NCI-H446 treated with DMSO at 0.1 percent for 48 hours (cell line): ENCODE results near the gene CTBP2.

ENCODE experiments used
- DNase-seq: peaks from one replicate; lab custom pipeline; 2025; lab: John Stamatoyannopoulos, UW

Gene CTBP2

DNA sequence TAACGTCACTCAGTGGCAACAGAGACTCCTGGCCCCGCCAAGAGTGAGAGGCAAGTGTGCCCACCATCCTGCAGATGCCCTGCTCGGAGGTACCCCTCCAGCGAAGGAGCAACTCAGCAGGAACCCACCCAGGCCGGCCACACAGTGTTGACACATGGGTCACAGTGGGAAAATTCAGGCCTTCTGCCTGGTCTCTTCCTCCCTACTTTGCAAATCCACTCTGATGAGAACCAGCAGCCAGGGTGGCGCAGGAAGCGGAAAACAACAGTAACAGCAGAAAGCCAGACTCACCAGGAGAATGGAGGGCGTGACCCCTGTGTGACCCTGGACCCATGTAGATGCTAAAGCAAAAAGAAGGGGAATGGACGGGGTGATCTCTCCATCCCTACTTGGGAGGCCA lies 53.8 kb downstream of the CTBP2 start:
- DNase-seq = no peak

DNA sequence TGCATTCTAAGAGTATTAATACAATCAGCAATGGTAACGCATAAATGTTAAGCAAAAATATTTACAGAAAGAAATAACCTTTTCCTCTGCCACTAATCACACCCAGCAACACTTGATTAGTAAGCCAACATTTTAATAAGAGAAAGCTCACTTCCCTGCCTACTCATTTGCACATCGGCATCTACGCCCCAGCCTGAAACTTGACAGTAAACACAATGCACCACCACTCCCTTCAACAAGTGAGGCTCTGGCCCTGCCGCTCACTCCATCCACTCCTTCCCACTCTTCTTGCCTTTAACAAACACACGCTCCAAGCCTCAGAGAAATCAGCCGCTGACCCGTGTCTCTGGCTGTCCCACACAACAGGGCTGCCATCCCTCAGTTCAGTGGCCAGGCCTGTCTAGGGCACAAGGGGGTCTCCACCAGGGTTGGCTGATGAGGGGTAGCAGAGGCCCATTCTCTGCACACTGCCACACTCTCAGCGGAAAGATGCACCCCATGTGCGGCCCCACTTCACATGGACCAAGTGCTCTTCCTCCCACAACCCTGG lies 54.6 kb downstream of the CTBP2 start:
- DNase-seq = no peak

DNA sequence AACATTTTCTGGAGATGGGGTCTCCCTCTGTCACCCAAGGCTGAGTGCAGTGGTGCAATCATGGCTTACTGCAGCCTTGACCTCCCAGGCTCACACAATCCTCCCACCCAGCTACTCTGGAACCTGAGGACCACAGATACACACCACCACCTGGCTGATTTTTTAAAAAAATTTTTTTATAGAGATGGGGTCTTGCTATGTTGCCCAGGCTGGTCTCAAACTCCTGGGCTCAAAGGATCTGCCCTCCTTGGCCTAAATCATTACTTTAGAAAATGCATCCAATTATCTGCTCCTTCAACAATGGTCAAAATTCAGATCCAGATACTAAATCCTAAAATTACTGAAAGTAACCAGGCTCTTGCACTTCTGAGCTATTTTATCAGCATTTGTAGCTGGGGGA lies 55.2 kb downstream of the CTBP2 start:
- DNase-seq = no peak

DNA sequence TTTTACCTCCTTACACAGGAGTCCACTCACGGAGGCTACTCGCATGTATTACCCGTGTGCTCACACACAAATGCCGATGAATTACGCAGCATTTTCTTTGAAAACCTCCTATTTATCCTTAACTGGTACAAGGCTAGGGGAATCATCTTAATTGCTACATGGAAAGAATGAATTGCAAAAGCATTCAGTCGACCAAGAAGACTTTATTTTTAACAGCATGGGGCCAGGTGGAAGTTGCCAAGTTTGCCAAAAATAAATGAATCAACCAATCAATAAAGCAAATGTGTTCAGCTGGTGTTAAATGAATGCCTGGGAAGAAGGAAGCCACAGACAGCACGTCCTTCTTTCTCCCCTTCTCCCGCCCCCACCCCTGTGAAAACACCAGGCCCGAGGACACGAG lies 55.8 kb downstream of the CTBP2 start:
- no peak for DNase-seq

DNA sequence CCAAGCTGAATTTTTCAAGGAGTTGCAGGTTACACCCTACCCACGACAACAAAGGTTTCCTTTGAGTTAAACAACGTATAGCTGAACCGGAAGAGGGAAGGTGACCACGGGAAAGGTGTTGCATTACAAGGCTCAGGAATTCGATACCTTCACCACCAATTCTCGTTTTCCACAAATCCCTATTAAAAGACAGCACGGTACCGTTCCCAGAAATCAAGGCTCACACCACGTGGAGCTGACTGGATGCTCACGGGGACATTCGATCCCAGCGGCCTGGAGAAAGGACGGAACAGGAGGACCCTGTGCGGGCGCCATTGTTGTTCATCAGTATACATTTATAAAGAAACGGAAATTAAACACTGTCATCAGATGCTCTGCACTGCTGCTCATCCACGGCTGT lies 56.4 kb downstream of the CTBP2 start:
- no peak for DNase-seq

DNA sequence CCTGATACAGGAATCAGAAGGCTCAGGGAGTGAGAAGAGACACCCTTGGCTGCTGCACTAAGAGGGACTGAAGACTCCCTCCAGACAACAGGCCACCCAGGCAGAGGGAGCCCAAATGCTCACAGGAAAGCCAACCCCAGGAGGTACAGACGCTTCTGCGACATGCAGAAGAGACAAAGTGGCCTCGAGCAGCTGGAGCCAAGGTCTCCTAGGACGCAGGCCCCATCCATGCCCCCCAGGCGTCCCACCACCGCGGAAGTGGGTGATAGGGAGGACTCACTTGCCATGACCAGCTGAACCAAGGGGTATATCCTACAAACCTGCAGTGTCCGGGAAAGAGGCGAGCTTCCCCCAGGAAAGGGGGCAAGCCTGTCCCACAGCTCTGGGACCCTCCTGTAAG lies 56.9 kb downstream of the CTBP2 start:
- DNase-seq = no peak

DNA sequence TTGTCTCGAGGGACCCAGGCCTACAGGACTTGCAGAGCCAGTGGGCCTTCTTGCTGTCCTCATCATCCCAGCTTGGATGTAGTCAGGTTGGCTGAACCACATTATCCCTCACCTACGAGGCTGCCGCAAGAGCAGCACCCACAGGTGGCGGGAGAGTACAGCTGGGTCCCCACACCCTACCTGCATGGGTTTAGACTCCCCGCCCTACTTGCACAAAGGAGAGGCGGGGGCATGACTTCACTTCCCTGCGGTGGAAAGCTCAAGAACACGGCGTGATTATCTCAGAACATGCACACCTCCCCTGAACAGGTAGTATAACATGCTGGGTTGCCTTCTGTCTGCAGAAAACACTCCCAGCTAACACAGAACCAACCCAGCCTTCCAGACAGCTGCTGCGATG lies 57.5 kb downstream of the CTBP2 start:
- DNase-seq = no peak

DNA sequence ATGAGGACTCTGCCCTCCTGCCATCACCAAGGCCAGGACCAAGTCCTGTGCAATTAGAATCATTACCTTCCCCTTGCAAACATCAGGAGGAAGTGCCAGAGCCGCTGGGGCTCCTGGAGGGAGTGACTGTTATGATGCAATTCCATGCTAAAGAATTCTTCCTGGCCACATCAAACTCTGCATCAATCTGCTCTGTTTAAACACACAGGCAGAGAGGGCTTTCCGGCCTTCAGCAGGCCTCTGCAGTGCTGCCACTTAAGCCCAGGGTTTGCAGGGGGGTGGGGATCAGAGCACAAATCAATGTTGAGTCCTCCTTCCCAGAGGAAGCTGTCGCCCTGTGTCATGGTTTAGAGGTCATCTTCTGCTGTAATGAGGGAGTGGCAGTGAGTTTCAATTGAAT lies 58.1 kb downstream of the CTBP2 start:
- DNase-seq = no peak

DNA sequence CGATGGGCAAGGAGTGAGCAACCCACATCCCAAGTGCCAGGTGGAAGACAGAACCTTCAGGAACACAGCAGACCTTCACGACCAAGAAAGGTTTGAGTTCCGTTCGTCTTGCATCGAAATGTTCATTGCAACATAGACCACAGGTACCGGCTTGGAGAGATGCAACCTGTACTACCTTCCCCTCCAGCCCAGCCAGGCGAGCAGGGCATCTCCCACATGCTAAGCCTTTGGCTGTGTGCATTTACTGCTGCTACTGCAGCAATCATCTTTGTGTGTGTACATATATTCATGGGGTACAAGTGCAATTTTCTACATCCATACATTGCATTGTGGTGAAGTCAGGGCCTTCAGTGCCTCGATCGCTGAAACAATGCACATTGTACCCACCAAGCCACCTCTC lies 58.8 kb downstream of the CTBP2 start:
- DNase-seq = no peak

DNA sequence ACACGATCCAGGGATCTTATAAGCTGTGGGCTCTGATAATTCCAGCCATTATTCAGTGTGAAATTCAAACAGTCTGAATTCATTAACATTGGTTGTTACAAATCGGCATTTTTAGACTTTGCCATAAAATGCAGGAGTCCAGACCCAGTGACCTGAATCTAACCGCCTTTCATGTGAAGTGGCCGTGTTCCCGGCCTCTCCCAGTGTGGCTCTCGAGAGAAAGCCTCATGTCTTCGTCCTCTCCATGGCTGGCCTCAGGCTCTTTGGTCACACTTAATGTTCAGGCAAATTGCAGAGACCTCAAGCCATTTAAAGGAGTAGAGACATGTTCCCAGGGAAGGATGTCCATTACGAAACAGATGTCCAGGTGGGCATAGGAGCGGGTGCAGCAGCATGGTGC lies 59.3 kb downstream of the CTBP2 start:
- no peak for DNase-seq

DNA sequence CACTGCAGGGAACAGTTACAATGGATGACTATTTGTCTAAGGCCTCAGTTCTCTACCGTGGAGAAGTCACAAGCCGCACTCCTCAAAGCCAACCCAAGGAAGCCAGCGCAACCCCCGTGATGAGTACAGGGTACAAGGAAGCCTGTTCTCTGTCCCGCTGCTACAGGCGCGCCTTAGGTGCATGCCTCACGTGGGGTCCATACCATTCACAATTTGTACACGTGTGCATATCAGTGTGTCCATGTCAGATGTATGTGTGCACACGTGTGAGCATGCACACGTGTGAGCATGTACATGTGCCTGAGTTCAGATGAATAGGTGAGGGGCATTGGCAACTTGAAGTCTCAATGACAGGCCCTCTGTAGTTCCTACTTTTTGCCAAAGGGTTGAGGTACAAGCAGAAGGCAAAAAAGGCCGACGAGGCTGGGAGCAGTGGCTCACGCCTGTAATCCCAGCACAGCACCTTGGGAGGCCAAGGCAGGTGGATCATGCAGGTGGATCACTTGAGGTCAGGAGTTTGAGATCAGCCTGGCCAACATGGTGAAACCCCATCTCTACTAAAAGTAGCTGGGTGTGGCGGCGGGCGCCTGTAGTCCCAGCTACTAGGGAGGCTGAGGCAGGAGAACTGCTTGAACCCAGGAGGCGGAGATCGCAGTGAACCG lies 62.8 kb downstream of the CTBP2 start:
- no peak for DNase-seq

DNA sequence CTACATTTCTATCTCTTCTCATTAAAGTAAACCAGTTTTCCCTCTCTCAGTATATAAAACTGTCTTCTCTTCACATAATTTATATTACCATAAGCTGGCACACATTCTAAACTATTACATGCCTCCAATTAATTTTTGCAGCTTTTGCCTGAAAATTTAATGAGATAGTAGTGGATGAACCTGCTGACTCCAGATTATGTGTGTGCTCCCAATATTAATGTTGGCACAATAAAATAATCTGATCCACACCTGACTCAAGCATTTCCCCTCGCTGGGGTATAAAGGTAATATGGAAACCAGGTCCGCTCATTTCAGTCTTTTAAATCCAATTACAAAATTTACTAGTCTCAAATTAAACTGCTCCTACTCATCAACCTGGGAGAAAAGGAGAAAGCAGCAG lies 63.4 kb downstream of the CTBP2 start:
- no peak for DNase-seq

DNA sequence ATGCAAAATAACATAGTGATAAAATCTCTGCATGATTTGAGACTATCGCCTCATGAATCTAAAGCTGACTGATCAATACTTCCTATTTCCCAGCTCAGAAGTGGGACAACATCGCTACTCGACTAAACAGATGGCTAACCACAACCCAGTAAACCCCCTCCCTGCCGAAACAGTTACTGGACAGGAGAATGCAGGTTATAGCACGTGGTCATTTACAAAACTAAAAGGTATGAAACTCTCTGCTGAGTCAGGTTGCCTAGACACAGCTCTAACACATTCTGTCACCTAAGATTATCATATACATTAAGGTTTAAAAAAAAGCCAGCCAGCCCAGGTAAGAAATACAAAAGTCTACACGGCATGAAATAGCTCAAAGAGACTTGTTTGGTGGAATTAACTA lies 64.0 kb downstream of the CTBP2 start:
- no peak for DNase-seq

DNA sequence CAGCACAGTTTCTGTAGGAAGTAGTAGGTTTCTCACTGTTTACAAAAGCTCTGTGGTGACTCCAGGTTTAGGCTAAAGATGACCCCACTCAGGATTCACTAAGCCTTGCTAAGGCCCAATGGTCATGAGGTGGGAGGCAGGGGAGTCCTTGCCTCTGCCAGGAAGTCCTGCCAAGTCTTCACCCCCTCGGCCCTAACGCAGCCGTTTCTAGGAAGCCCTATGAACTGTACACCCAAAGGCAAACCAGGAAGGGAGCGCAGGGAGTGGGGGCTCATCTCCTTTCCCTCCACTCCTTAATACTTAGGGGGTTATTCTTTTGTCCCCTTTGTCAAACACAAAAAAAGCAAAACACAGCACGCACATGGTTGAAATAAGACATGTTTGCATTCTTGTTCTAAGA lies 64.6 kb downstream of the CTBP2 start:
- DNase-seq = no peak

DNA sequence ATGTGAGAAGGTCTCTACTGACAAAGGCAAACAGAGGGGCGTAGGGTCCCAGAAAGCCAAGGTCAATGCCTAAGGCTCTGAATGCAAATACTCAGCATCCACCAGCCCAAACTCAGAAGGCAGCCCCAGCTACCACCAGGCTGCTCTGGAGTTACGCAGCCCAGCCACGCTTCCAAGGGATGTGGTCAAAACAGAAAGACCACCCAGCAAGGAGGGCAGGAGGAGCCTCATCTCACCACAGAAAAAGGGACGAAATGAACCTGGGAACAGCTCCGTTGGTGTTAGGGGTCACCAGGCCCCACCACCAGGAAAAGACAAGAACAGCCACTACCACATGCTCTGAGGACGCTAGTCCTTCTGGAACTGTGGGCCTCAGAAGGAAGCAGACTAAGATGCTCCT lies 65.1 kb downstream of the CTBP2 start:
- no peak for DNase-seq

DNA sequence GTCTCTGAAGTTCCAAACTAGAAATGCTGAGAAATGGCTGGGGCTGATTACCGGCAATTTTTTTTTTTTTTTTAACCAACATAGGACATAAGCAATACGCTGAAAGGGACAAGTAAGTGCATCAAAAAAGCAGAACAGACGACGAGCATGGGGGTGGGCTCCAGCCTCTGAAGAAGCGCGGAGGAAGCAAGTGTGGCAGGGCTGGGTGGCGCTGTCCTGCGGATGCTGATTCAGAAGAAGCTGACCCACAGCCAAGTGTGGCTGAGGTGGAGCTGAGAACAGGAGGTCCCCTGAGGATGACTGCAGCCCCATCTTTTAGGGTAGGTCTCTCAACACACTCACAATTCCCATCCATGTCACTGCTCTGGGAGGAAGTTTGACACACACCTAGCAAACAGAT lies 65.6 kb downstream of the CTBP2 start:
- no peak for DNase-seq

DNA sequence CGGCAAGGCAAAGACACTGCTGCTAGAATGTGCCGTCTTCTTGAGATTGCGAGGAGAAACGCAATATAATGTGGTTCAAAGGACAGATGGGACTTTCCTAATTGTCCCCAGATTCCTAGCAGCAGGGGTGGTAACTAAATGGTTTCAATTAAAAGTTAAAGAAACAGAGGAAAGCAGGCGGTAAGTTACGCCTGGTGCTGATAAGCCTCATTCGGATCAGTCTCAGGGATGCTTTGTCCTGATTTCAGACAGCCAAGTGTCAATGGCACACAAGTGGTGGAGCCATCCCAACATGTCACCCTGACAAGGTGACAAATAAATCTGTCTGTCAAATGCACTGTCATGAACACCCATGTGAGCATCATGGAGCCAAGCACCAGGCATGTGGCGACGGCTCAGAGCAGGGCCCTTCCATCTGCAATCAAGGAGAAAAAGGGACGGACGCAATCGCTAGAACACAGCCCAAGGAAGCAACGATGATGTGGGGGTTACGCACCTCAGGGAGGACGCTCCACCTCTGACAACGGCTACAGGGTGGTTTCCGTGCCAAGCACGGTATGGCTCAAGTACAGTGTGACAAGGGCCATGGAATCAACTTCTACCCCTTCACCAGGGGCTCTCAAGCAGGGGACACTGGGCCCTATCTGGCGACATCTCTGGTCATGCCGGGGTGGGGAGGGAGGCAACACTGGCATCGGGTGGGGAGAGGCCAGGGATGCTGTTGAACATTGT lies 66.2 kb downstream of the CTBP2 start:
- no peak for DNase-seq

DNA sequence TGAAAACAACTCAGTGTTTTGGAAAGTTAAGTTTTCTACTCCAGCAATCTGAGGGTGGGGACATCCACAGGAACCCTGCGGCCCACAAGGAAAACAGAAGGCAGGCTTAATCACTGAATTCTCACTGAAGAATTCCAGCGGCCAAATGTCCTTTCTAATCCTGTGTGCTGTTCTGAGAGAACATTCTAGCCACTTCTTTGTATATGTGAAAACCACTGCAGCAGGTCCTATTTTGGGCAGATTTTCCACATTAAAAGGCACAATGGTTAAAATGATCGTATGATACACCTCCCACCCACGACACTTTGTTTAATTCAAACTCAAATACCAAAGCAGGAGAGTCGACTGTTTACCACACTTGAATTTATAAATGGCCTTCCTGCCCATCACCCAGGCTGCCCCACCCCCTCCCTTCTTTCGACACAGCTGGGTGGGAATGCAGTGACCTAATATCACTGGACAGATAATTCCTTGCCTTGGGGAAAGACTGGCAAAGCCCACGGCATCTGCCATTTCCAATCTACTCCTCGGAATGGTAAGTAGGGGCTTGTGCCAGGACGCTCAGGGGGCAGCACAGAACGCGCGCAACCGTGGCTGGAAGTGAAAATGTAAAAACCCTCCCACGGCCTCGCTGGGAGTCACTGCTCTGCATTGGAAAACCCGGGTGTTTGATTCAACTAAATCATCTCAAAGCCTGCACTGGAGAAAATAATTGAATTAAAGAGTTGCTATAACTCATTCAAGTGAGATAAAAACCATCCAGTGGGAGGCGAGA lies 67.0 kb downstream of the CTBP2 start:
- DNase-seq = no peak

DNA sequence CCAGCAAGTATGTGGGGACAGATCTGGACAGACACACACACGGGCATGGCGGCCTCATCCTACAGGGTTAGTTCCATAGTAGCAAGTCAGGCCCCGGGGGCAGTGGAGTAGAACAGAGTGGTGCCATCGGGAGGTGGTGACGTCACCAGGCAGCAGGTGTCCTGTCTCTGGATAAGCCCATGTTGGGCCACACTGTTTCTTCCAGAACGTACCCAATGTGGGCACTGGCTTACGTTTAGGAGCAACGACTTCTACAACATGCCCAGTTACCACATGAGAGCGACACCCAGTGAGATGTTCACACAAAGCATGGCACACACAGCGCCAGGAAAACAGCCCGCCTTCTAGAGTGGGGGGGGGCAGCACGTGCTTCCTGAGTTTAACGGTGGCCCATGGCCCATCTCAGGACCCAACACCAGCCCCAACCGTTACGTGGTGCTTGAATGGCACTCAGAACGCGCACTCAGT lies 67.8 kb downstream of the CTBP2 start:
- no peak for DNase-seq

DNA sequence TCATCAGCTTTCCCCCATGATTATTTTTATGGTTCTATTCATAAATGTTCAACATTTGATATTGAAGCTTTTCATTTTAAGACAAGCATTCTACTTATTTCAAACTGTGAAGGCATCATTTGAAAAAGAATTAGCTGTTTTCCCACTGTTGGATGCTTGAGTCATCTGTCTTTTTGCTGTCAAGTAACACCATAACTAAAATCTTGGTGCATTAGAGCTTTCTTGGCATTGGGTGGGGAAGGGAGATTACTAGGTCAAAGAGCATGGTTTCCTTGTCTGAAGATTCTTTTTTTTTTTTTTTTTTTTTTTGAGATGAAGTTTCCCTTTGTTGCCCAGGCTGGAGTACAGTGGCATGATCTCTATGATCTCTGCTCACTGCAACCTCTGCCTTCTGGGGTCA lies 68.5 kb downstream of the CTBP2 start:
- no peak for DNase-seq

DNA sequence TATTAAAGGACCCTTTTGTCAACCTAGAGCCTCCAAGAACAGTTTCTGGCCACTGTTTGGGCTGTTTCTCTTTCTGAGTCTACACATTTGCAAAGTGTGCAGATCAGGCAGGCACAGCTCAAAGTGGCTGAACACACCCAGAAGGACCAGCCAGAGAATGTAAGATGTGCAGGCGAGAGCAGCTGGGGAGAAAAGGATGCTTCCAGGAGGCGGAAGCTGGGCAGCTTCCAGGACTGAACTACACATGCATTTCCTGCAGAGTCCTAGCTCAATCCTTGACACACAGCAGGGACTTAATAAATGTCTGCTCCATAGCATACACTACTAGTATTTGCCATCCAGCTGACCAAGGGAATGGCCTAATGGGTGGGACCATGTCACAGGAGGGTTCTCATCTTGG lies 70.9 kb downstream of the CTBP2 start:
- DNase-seq = no peak

DNA sequence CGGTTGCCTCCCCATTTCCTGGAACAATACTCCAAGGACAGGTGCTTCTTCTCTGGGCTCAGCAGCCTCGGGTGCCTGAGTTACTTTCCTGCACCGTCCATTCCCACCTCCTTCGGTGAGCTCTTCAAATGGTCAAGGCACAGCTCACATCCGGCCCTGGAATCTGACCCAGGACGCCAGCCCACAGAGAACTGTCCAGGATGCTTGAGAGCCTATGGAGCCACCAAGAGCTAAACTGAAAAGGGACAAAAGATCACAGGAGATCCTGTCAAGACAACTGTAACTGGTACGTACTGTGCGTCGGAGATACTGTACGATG lies 72.5 kb downstream of the CTBP2 start:
- DNase-seq = no peak
